Measurements from ENCODE around the gene HLA-DQB1.

HLA-DQB1 gene

DNA sequence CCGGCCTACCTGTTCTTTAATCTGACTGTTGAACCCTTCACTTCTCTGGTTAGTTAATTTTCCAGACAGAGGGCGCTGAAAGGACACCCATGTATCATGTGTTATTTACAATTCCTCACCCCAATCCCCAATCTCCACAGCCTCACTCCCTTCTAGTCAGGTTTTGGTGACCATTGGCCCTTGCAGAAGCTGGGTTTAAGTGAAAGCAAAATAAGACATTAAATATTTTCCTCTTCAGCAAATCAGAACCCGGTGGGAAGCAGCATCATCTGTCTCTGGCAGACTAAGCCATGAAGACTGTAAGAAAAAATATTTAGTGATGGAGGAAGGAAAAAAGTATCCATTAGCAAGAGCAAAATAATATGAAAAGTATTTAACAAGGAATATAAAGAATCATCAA lies 38.6 kb downstream of the HLA-DQB1 start:
- DNase-seq (ENCODE audit: low spot score) (peak; percentile 23), FAIRE-seq (no peak)

DNA sequence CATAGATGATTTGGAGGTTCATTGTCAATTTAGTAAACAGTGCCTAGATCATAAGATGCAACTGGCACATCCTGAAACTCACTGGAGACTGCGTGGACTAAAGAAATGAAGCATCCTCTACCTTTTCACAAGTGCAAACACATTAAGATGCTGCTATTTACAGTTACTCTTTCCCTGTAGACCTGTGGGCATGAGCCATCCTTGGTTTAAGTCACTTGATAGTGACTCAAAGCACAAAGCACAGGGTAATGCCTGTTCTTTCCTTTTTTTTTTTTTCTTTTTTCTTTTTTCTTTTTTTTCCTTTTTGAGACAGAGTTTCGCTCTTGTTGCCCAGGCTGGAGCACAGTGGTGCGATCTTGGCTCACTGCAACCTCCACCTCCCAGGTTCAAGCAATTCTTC lies 39.2 kb downstream of the HLA-DQB1 start:
- FAIRE-seq (no peak), DNase-seq (ENCODE audit: low spot score) (no peak)

DNA sequence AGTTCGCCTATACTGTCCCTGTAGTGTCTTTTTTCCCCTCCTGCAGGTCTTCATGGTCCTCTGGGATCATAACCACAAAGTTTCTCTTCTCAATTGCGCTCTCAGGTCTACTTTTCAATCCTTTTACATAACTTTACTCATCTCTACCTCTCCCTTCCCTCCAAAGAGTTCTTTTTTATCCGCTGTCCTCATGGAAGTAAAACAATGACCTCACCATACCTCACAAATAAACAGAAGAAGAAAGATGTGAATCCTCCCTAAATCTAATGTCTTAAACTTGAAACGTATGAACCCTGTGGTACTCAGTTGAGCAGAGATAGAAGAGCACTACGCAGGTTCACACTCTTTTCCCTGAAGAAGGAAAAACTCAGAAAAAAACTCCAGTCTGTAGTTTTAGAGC lies 41.3 kb downstream of the HLA-DQB1 start:
- no peak for FAIRE-seq

DNA sequence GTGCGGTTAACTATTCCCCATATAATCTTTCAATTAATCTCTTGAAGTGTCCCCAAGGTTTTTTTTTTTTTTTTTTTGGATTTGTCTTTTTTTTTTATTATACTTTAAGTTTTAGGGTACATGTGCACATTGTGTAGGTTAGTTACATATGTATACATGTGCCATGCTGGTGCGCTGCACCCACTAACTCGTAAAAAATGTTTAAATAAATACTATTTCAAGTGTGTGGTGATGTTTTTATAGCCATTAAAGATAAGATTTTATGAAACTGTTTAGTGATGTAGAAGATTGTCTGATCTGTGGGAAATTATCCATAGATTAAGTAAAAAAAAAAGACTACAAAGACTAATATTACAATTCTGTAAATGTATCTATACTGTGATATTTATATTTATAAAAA lies 41.9 kb downstream of the HLA-DQB1 start:
- DNase-seq (ENCODE audit: low spot score) (no peak), FAIRE-seq (no peak)

More for the DNA sequence above, 41.3 kb downstream of the HLA-DQB1 start:
- no peak for DNase-seq (ENCODE audit: low spot score)

DNA sequence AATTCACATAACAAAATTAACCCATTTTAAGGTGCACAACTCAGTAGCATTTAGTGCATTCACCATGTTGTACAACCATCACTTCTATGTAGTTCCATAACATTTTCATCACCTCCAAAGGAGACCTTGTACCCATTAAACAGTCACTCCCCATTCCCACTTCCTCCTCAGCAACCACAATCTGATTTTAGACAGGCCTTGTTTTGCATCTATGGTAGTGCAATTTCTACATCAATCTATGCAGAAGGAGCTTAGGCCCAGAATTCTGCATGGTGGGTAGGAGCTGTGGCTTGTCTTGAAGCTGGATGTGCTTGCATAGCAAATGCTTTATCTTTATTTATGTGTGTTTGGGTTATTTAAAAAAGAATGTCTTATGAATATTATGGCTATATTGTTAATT lies 42.8 kb downstream of the HLA-DQB1 start:
- DNase-seq (ENCODE audit: low spot score) (no peak), FAIRE-seq (no peak)

DNA sequence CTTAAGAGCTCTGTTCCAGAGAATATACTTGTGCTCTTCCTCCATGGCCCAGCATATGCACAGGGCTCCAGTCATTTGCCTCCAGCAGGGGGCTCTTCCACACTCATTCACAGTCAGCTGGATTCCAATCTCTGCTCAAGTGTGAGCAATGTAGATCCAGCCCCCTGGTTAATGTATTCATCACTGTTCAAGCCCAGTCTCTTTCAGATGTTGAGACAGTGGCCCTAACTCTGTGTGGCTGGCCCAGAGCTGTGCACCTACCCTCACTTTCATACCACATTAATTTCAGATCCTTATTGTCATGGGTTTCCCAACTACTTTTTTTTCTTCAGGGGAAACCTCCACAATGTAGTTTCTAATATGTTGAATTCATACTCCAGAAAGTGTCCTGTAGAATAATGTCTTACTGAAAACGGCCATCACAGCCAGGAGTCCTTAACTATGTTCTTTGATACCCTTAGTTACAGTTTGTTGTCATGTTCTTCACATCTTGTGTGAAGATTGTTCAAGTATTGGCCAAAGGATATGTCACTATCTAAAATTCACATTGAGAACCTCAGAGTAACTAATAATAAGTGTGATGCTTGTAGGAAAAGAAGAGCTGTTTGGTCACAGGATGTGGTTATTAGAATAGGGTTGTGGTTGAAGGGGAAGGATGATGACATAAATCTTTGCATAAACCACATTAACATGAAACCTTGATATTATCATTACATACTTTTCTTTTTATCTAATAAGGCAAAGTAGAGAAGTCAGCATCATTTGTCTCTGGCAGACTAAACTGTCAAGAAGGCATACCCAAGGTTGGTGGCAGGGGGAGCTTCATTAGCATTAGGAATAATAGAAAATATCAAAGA lies 43.7 kb downstream of the HLA-DQB1 start:
- FAIRE-seq (no peak), DNase-seq (ENCODE audit: low spot score) (peak; percentile 31)

DNA sequence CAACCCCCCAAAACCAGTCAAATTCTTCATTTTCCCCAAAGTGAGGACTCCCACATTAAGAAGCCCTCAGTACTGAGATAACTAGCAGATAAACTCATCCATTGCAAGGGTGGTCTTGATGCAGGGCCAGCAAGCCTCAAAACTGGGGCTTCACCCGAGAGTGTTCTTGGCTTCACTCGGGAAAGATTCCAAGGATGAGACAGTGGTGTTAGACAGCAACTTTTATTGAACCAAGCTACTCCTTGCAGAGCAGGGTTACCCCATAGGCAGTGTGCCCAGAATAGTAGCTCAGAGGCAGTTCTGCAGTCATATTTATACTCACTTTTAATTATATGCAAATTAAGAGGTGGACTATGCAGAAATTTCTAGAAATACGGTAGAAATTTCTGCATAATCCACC lies 45.1 kb downstream of the HLA-DQB1 start:
- DNase-seq (ENCODE audit: low spot score) (no peak), FAIRE-seq (no peak)

DNA sequence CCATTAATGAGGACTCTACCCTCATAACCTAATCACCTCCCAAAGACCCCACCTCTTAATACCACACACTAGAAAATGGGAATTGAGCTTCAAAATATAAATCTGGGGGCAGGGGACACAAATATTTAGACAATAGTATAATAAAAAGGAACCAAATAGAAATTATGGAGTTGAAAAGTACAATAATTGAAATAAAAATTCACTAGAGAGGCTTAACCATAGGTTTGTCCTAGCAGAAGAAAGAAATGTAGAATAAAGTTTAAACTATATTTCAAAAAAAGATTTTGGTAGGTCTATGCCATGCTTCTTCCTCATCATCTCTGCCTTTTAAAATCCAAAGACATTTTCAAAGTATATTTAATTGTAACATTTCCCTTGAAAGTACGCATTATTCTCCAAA lies 48.7 kb downstream of the HLA-DQB1 start:
- FAIRE-seq = no peak
- DNase-seq (ENCODE audit: low spot score) = no peak

DNA sequence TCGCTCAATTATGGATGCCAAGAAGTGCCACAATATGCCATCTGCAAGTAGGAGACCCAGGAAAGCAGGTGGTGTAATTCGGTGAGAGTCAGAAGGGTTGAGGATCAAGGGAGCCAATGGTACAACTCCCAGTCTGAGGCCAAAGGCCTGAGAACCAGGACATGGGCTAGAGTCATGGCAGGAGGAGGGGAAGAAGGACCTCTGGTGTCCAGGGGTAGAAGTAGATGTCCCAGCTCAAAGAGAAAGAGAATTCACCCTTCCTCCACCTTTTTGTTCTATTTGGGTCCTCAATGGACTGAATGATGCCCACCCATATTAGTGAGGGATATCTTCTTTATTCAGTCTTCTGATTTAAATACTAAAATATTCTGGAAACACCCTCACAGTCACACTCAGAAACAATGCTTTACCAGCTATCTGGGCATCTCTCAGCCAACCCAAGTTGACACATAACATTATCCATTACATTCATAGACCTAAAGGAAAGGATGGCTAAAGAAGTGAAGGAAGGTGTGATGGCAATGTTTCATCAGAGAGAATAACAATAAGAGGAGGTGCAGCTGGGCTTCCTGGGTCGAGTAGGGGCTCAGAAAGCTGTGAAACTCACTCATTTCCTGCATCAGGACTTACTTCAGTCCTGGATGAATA lies 50.4 kb downstream of the HLA-DQB1 start:
- FAIRE-seq = no peak
- DNase-seq (ENCODE audit: low spot score) = no peak

DNA sequence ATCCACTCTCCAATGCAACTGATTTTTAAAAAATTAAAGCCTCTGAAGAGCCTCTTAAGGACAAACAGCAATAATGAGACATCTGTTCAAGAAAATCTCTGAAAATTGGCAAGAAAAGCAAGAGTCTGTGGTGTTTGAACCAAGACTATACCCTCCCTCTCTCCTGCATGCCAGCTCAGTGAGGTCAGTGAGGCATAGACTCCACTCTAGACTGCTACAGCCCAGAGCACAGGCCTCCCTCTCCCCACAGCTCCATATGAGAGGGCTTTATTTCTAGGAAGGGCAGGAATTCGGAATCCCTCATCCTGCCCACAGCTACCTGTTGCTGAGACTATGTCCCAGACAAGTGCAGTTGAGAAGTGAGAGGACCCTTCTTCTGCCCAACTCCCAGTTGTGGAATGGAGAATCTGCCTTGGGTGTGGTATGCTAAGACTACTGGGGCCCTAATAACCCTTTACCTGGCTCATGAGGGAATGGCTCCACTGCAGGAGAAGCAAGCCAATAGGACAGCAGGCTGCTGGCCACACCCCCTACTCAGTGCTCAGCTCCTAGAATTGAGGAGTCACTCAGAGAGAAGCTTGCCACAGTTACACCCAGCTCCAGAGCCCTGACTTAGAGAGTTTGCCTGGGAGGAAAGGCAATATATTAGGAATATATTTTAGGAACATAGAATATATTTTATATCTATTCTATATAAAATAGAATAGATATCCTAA lies 51.9 kb downstream of the HLA-DQB1 start:
- DNase-seq (ENCODE audit: low spot score) (peak; percentile 21), FAIRE-seq (no peak)

DNA sequence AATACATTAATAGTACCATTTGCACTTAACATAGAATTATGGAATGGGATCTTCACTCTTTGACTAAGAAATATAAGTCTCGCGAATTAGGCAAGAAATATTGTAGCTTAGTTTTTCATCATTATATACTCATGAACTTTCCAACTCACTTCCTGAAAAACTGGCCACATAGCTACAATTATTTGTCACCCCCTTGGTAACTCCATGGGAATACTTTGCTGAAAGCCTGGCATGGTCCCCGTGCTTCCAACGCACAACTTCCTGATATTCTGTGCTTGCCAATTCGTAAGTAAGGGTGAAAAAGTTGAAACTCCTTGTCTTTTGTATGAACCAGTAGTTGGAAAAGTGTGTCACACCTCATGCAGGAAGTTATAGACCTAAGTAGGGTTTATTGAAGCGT lies 53.0 kb downstream of the HLA-DQB1 start:
- no peak for DNase-seq (ENCODE audit: low spot score)
- FAIRE-seq = no peak

DNA sequence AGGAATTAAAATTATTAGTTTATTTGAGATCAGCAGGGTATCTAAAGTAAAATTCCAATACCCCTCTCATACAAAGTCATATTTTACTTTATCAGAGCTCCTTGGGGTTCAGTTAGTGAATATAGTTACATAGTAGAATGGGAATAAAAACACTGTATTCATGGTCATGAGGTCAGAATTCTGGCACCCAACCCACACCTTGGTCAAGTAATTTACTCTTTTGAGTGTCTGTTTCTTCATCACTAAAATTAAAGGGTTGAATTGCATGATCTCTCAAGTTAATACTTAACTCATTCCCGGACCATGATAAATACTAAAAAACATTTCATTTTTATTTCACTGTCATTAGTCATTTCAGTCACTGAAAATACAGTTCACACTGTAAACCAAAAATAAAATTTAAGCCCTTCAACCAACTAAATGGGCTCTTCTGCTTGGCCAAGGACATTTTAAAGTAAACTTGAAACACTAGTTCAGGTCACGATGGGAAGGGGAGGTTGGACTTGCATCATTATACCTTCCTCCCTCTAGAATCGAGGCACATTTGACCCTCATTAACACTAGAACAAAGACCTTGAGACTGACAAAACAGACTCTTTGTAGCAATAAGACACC lies 55.7 kb downstream of the HLA-DQB1 start:
- FAIRE-seq = no peak

DNA sequence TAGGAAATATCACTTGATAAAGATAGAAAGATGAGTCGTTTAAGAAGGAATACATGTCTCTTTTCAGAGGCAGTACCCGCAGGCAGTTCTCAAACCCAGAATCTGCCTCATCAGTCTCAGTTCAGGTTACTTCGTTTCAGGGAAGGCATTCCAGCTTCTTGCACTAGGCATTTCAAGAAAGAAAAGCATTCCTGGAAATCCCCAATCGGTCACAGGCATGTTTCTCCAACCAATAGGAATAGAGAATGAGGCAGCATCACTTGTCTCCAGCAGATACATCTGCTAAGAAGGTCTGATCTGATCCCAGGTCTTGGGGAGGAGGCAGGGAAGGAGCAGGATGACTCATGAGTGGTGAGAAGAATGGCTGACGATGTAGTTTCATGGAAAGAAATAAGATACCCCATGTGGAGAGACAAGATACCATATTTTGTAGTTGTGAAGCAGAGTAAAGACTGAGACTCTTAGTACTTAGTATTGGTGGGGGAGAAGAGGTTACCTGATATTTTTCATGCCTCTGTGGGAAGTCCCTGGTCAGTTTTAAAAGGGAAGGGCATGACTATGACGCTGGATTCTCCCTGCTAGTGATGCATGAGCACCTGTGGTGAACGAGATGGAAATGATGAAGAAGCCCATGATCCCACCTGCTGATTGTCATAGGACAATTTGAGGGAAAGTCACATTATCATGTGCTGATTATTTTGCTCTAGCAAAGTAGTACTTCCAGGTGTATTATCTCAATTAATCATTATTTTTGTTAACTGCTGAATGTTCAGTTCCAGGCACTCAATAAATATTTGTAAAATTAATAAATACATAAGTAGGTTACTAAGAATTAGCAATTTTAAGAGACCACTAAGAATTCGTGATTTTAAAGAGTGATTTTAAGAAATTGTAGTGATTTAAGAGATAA lies 56.5 kb downstream of the HLA-DQB1 start:
- peak; percentile 88 for FAIRE-seq
- DNase-seq (ENCODE audit: low spot score) = peak; percentile 78

More for the DNA sequence above, 55.7 kb downstream of the HLA-DQB1 start:
- no peak for DNase-seq (ENCODE audit: low spot score)

Measured in urothelium cell line (cell line).